Natural killer cell (primary cell): Measurements from ENCODE around the gene ARHGEF11. TPM values are rescaled to one million over a fixed set of nuclear protein-coding genes. Genes with fewer than 3 reads are reported as not detected.

Source experiments
- ATAC-seq, 3 donors: fragments of 150-1000 bp in 2 of 3; fragments of 200-7000 bp in 1 of 3; cut with Tn5 transposase; 1 replicate in 1 of 3; 2 replicates in 2 of 3; pipeline ENCODE4 v1.10.0; 2021; ENCODE audit warnings: mild to moderate bottlenecking in 2 of 3, moderate library complexity in 2 of 3
- DNase-seq, 2 donors: peaks; one replicate each; pipeline versions ENCODE4 v3.0.0 to v3.0.0-alpha.2; 2013 to 2021; ENCODE audit warnings: mixed read lengths in 1 of 2
- H3K27ac ChIP-seq: one replicate; pipeline ENCODE4 v1.5.1; 2013; ENCODE audit warnings: mild to moderate bottlenecking, low read length
- H3K27me3 ChIP-seq: one replicate; pipeline ENCODE4 v1.6.1; 2013; ENCODE audit warnings: low read length; ENCODE audit not compliant: control insufficient read depth, insufficient read depth
- H3K36me3 ChIP-seq: one replicate; pipeline ENCODE4 v1.6.1; 2013; ENCODE audit warnings: low read length; ENCODE audit not compliant: control insufficient read depth, insufficient read depth
- H3K4me1 ChIP-seq: one replicate; pipeline ENCODE4 v1.6.1; 2013; ENCODE audit warnings: low read length; ENCODE audit not compliant: control insufficient read depth, insufficient read depth
- H3K4me3 ChIP-seq: one replicate; pipeline ENCODE4 v1.5.1; 2013; ENCODE audit warnings: low read length
- H3K9me3 ChIP-seq: one replicate; pipeline ENCODE4 v1.6.1; 2013; ENCODE audit warnings: low read length; ENCODE audit not compliant: control insufficient read depth, insufficient read depth
- H3K27ac Mint-ChIP-seq, 2 donors: one replicate each; pipeline ENCODE4 v1.8.0; 2022; ENCODE audit warnings: mild to moderate bottlenecking in 2 of 2, mixed read lengths in 2 of 2, moderate library complexity in 1 of 2
- H3K27me3 Mint-ChIP-seq, 2 donors: one replicate each; pipeline ENCODE4 v1.8.0; 2022; ENCODE audit warnings: low read depth in 2 of 2, mixed read lengths in 2 of 2
- H3K36me3 Mint-ChIP-seq: one replicate; pipeline ENCODE4 v1.8.0; 2022; ENCODE audit warnings: mixed read lengths
- H3K4me1 Mint-ChIP-seq, 2 donors: one replicate each; pipeline ENCODE4 v1.8.0; 2022; ENCODE audit warnings: mixed read lengths in 2 of 2
- H3K4me3 Mint-ChIP-seq: one replicate; pipeline ENCODE4 v1.8.0; 2022; ENCODE audit warnings: mild to moderate bottlenecking, moderate library complexity, mixed read lengths
- H3K9me3 Mint-ChIP-seq, 2 donors: one replicate each; pipeline ENCODE4 v1.8.0; 2022; ENCODE audit warnings: mixed read lengths in 2 of 2
- CTCF ChIP-seq: fragments of 200-600 bp; IDR thresholded peaks from one replicate; pipeline ENCODE4 v1.8.0; 2022; ENCODE audit warnings: antibody characterized with exemption
- WGBS: methylation state at CpG from one replicate; pipeline ENCODE4 v1.1.7; 2013; ENCODE audit warnings: missing lambda C conversion rate; ENCODE audit not compliant: insufficient coverage; 5-methylcytosine and 5-hydroxymethylcytosine counted together
- intact Hi-C: fragments of 100-400 bp; cut with micrococcal nuclease; formaldehyde crosslinking; loops from one replicate; pipeline ENCODE4 v1.14.2; 2022
- total RNA-seq, 4 donors: library from RNA; stranded (reverse); fragments of 120-200 nt in 1 of 4; gene quantifications; one replicate each; pipeline versions ENCODE4 v1.2.3 to v1.2.4, GENCODE V29; 2013 to 2022

ARHGEF11 gene
- total RNA-seq, 3 donors from 2014 or later (not counting 1 experiment from before 2014, with no cell fraction given), result 1.7 to 2.8 (median 2.4) TPM

- TF ChIP-seq CTCF, result no peak
- no peak overlapping the region for H3K27ac Mint-ChIP-seq
- peaks cover 0 to 3% of the 10 kb centered on the region in 2 donors for H3K4me1 Mint-ChIP-seq
- Histone ChIP-seq H3K9me3 (no peaks in the 10 kb centered on the region), H3K36me3 (no peaks in the 10 kb centered on the region), H3K27ac (no peak overlapping the region), H3K27me3 (no peaks in the 10 kb centered on the region), H3K4me1 (peaks cover 3% of the 10 kb centered on the region), H3K4me3 (no peak overlapping the region)
- DNase-seq, result no peak
- no peaks in the 10 kb centered on the region for H3K36me3 Mint-ChIP-seq
- H3K9me3 Mint-ChIP-seq, result no peaks in the 10 kb centered on the region
- H3K4me3 Mint-ChIP-seq, result no peak overlapping the region
- no peak for ATAC-seq
- intact Hi-C loops, result no loop called here
- peaks cover 0 to 14% of the 10 kb centered on the region in 2 donors for H3K27me3 Mint-ChIP-seq
- 87% methylated on average over 15 of the region's 15 CpGs for WGBS
These were observed 142.0 kb downstream of the ARHGEF11 start for GRCh38 chr1:156903328-156904091.

GRCh38 chr1:156901966-156902915 is 143.3 kb downstream of the ARHGEF11 start:
- Mint-ChIP-seq H3K36me3 (no peaks in the 10 kb centered on the region), H3K4me3 (no peak overlapping the region), H3K4me1 (peaks cover 5 to 12% of the 10 kb centered on the region in 2 donors), H3K9me3 (no peaks in the 10 kb centered on the region), H3K27ac (no peak overlapping the region), H3K27me3 (peaks cover 0 to 20% of the 10 kb centered on the region in 2 donors)
- H3K36me3 ChIP-seq, result no peaks in the 10 kb centered on the region
- WGBS, result 92% methylated on average over 22 of the region's 23 CpGs
- intact Hi-C loops, result no loop called here
- H3K4me1 ChIP-seq, result no peaks in the 10 kb centered on the region
- no peak overlapping the region for H3K27ac ChIP-seq
- H3K9me3 ChIP-seq, result no peaks in the 10 kb centered on the region
- no peak overlapping the region for H3K4me3 ChIP-seq
- ATAC-seq, result no peak
- H3K27me3 ChIP-seq, result no peaks in the 10 kb centered on the region
- no peak for DNase-seq
- TF ChIP-seq CTCF, result no peak

- H3K27ac Mint-ChIP-seq, result no peak overlapping the region
- H3K9me3 Mint-ChIP-seq, result no peaks in the 10 kb centered on the region
- Histone ChIP-seq H3K27ac (no peak overlapping the region), H3K9me3 (no peaks in the 10 kb centered on the region), H3K36me3 (no peaks in the 10 kb centered on the region), H3K4me3 (no peak overlapping the region), H3K4me1 (no peaks in the 10 kb centered on the region), H3K27me3 (no peaks in the 10 kb centered on the region)
- no peak for TF ChIP-seq CTCF
- no peak overlapping the region for H3K4me3 Mint-ChIP-seq
- DNase-seq, result no peak
- no peak for ATAC-seq
- H3K27me3 Mint-ChIP-seq, result peaks cover 0 to 20% of the 10 kb centered on the region in 2 donors
- WGBS, result 83% methylated on average over 4 of the region's 4 CpGs
- intact Hi-C loops, result no loop called here
- H3K36me3 Mint-ChIP-seq, result no peaks in the 10 kb centered on the region
- H3K4me1 Mint-ChIP-seq, result peaks cover 5 to 12% of the 10 kb centered on the region in 2 donors
These were observed 144.0 kb downstream of the ARHGEF11 start for GRCh38 chr1:156901590-156901900.
